GM21619 (cell line): ENCODE data around the gene MOCS1.

Source experiments
- ATAC-seq: cut with Tn5 transposase; IDR thresholded peaks from one replicate; pipeline ENCODE4 v1.9.1; 2021; ENCODE audit not compliant: unreplicated experiment

Gene MOCS1

GRCh38 chr6:39904946-39905639 is 29.2 kb downstream of the MOCS1 start:
- ATAC-seq: no peak

DNA sequence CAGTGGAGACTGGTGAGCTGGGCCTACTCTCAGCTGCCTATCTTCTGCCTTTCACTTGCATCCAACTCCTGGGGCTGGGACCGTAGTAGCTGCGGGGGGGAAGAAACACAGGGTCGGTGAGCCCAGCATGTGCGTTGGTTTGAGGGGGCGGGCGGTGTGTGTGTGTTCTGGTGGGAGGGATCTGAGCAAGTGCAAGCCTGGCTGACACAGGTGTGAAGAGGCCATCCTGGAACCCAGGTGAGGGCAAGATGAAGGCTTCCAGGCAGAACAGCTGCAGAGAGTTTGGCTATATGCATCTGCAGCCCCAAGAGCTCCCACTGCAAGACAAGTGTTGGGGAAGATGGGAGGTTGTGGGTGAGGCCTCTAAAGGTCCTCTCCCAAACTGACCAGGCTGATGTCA is 30.6 kb downstream of the MOCS1 start:
- ATAC-seq: no peak

- no peak for ATAC-seq
Observed at GRCh38 chr6:39902786-39903465, 31.3 kb downstream of the MOCS1 start.

DNA sequence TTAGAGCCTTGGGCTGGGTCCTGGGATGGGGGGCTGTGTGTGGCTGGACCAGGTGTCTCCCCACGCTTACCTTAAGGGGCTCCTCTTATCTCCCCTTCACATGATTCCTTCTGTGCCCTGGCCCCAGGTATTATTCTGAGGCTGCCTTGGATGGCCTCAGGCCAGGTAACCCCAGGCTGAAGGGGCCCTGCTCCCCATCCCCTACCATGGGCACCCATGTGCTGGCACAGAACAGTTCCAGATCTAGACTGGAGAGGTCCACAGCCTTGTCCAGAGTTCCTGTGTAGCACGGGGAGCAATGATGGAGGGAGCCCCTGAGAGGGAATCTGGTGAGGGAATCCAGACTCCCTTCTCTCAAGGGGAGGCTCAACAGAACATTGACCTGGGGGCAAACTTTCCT is 32.1 kb downstream of the MOCS1 start:
- no peak for ATAC-seq

DNA sequence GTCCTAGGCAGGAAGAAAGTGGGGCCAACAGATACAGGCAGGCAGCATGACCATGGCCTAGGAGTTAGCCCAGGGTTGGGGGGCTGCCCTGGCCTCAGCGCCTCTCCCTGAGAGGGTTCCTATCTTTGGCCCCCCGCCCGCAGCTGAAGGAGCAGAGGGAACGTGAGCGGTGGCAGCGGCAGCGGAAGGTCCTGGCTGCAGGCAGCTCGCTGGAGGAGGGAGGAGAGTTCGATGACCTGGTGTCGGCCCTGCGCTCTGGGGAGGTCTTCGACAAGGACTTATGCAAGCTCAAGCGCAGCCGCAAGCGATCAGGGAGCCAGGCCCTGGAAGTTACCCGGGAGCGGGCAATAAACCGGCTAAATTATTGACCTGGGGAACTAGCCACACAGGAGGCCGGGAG is 32.6 kb downstream of the MOCS1 start:
- ATAC-seq: no peak

- ATAC-seq: no peak
Observed at GRCh38 chr6:39901116-39901655, 33.1 kb downstream of the MOCS1 start.

DNA sequence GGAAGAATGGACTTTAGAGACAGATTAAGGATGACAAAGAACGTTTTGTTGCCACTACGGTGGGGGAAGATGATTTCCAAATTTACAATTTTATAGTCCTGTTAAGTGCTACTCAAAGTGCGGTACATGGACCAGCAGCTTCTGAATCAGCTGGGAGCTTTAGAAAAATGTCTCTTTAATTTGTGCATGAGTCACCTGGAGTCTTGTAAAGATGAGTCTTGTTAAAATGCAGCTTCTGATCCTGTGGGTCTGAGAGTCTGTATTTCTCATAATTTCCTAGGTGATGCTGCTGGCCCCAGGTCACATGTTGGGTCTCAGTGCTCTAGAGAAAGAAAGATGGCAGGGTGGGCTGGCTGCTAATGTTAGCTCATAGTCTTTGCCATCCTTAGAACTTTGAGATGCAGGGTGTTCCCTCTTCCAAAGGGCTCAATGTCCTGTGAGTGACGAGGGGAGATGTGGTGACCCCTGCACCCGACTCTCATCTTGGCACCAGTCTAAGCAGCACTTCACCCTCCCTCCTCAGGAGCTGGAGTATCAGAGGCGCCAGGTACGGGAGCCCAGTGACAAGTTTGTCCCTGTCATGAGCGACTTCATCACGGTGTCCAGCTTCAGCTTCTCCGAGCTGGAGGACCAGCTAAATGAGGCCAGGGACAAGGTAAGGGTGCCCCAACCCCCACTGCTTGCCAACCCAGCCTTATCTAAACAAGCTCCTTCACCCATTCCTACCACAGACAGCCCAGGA is 34.5 kb downstream of the MOCS1 start:
- no peak for ATAC-seq

- ATAC-seq: no peak
Observed at GRCh38 chr6:39898625-39899024, 35.6 kb downstream of the MOCS1 start.

DNA sequence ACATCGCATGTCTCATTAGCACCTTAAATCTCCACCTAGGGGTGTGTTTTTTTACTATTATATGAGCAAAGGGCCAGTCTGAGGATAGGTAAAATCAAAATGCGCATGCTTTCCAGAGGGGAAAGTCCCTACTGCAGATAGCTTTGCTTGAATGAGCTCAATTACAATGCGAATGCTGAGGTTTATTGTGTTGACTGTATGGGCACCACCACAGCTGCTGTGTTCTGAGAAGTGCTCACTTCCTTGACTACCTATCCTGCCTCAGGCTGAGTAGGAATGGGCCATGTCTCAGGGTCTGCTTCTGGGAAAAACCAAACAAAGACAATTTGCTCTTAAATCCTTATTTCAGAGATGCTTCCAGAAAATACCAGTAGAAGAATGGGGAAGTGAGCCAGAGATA is 36.6 kb downstream of the MOCS1 start:
- ATAC-seq: no peak

DNA sequence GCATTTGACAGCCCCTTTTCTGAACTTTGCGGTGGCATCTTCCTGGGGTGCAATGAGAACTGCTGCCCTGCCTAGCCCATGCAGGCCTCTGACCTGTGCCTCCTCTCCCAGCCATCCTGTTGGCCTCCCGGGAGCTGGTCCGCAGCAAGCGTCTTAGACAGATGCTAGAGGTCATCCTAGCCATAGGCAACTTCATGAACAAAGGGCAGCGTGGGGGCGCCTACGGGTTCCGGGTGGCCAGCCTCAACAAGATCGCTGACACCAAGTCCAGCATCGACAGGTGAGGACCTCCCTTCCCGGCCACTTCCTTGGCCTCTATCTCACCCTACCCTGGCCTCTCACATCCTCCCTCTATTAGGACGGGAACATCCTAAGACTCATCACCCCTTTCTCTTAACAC is 37.6 kb downstream of the MOCS1 start:
- ATAC-seq: no peak

- no peak for ATAC-seq
Observed at GRCh38 chr6:39893286-39893685, 41.0 kb downstream of the MOCS1 start.

- no peak for ATAC-seq
Observed at GRCh38 chr6:39892490-39893129, 41.7 kb downstream of the MOCS1 start.

- no peak for ATAC-seq
Observed at GRCh38 chr6:39891976-39892375, 42.3 kb downstream of the MOCS1 start.

- no peak for ATAC-seq
Observed at GRCh38 chr6:39891353-39891752, 42.9 kb downstream of the MOCS1 start.

GRCh38 chr6:39889229-39889628 is 45.0 kb downstream of the MOCS1 start:
- no peak for ATAC-seq

GRCh38 chr6:39887692-39888450 is 46.4 kb downstream of the MOCS1 start:
- no peak for ATAC-seq

GRCh38 chr6:39886871-39887270 is 47.4 kb downstream of the MOCS1 start:
- ATAC-seq: no peak

- no peak for ATAC-seq
Observed at GRCh38 chr6:39885691-39886090, 48.6 kb downstream of the MOCS1 start.

- no peak for ATAC-seq
Observed at GRCh38 chr6:39884696-39885095, 49.6 kb downstream of the MOCS1 start.

DNA sequence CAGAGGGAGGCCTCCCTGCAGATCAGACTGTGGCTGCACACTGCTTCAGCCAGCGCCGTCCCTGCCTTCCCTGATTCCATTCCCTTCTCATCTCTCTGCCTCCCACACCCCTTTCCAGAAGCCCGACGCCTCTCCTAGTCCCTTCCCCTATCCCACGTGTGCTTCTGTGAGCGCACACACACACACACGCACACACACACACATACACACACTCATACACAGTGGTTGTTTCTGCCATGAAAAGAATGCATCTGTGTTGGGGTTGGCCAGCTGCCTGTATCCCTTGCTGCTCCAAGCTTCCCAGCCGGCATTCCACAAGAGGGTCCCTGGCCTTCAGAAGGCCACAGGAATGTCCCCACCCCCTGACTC is 51.7 kb downstream of the MOCS1 start:
- no peak for ATAC-seq
